Natural killer cell (primary cell): ENCODE data around the gene C1orf167. TPM values are rescaled to one million over a fixed set of nuclear protein-coding genes. Genes with fewer than 3 reads are reported as not detected.

Experiments used
- ATAC-seq, 3 donors: fragments of 150-1000 bp in 2 of 3; fragments of 200-7000 bp in 1 of 3; cut with Tn5 transposase; 1 replicate in 1 of 3; 2 replicates in 2 of 3; pipeline ENCODE4 v1.10.0; 2021; ENCODE audit warnings: mild to moderate bottlenecking in 2 of 3, moderate library complexity in 2 of 3
- DNase-seq, 2 donors: peaks; one replicate each; pipeline versions ENCODE4 v3.0.0 to v3.0.0-alpha.2; 2013 to 2021; ENCODE audit warnings: mixed read lengths in 1 of 2
- H3K27ac ChIP-seq: one replicate; pipeline ENCODE4 v1.5.1; 2013; ENCODE audit warnings: mild to moderate bottlenecking, low read length
- H3K27me3 ChIP-seq: one replicate; pipeline ENCODE4 v1.6.1; 2013; ENCODE audit warnings: low read length; ENCODE audit not compliant: control insufficient read depth, insufficient read depth
- H3K36me3 ChIP-seq: one replicate; pipeline ENCODE4 v1.6.1; 2013; ENCODE audit warnings: low read length; ENCODE audit not compliant: control insufficient read depth, insufficient read depth
- H3K4me1 ChIP-seq: one replicate; pipeline ENCODE4 v1.6.1; 2013; ENCODE audit warnings: low read length; ENCODE audit not compliant: control insufficient read depth, insufficient read depth
- H3K4me3 ChIP-seq: one replicate; pipeline ENCODE4 v1.5.1; 2013; ENCODE audit warnings: low read length
- H3K9me3 ChIP-seq: one replicate; pipeline ENCODE4 v1.6.1; 2013; ENCODE audit warnings: low read length; ENCODE audit not compliant: control insufficient read depth, insufficient read depth
- H3K27ac Mint-ChIP-seq, 2 donors: one replicate each; pipeline ENCODE4 v1.8.0; 2022; ENCODE audit warnings: mild to moderate bottlenecking in 2 of 2, mixed read lengths in 2 of 2, moderate library complexity in 1 of 2
- H3K27me3 Mint-ChIP-seq, 2 donors: one replicate each; pipeline ENCODE4 v1.8.0; 2022; ENCODE audit warnings: low read depth in 2 of 2, mixed read lengths in 2 of 2
- H3K36me3 Mint-ChIP-seq: one replicate; pipeline ENCODE4 v1.8.0; 2022; ENCODE audit warnings: mixed read lengths
- H3K4me1 Mint-ChIP-seq, 2 donors: one replicate each; pipeline ENCODE4 v1.8.0; 2022; ENCODE audit warnings: mixed read lengths in 2 of 2
- H3K4me3 Mint-ChIP-seq: one replicate; pipeline ENCODE4 v1.8.0; 2022; ENCODE audit warnings: mild to moderate bottlenecking, moderate library complexity, mixed read lengths
- H3K9me3 Mint-ChIP-seq, 2 donors: one replicate each; pipeline ENCODE4 v1.8.0; 2022; ENCODE audit warnings: mixed read lengths in 2 of 2
- WGBS: methylation state at CpG from one replicate; pipeline ENCODE4 v1.1.7; 2013; ENCODE audit warnings: missing lambda C conversion rate; ENCODE audit not compliant: insufficient coverage; 5-methylcytosine and 5-hydroxymethylcytosine counted together
- intact Hi-C: fragments of 100-400 bp; cut with micrococcal nuclease; formaldehyde crosslinking; loops from one replicate; pipeline ENCODE4 v1.14.2; 2022
- total RNA-seq, 4 donors: library from RNA; stranded (reverse); fragments of 120-200 nt in 1 of 4; gene quantifications; one replicate each; pipeline versions ENCODE4 v1.2.3 to v1.2.4, GENCODE V29; 2013 to 2022
- TF ChIP-seq, protein P1 (sequence below): fragments of 200-600 bp; IDR thresholded peaks from one replicate; pipeline ENCODE4 v1.8.0; 2022; ENCODE audit warnings: antibody characterized with exemption

Gene C1orf167
- total RNA-seq, 3 donors from 2014 or later (not counting 1 experiment from before 2014, with no cell fraction given): 0.15 TPM; not detected in 2

DNA sequence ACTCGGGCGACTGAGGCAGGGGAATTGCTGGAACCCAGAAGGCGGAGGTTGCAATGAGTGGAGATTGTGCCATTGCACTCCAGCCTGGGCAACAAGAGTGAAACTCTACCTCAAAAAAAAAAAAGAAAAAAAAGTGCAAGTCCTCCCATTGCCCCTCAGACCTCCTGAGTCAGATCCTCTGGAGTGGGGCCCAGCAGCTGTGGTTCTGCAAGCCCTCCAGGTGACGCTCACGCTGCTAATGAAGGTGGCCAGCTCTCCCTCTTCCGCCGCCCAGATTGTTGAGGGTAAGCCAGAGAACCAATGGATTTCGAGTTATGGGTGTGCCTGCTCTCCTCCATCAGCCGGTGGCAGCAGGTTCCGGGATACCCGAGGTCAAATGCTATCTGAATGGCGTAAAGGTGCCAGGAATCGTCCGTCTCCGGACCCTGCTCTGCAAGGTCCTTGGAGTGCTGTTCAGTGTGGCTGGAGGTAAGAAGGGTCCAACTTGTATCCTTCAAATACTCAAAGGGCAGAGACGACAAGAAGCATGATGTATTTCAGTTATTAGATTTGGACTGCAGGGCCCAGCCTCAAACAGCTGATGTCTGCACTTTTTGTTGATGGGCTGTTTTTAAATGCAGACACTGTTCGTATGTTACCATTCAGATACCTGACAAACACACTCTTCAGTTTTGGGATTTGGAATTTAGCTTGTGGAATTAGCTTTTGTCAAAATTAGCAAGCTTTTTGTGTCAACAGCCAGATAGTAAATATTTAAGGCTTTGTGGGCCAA lies 61.6 kb downstream of the C1orf167 start:
- DNase-seq (no peak), ATAC-seq (no peak)
- WGBS: 95% methylated on average over 16 of the region's 17 CpGs
- H3K9me3 ChIP-seq: no peaks in the 10 kb centered on the region
- intact Hi-C loops: no loop called here
- H3K27me3 ChIP-seq: no peaks in the 10 kb centered on the region
- no peaks in the 10 kb centered on the region for H3K4me1 ChIP-seq
- no peak overlapping the region for H3K4me3 Mint-ChIP-seq
- peaks cover 47% of the 10 kb centered on the region for H3K36me3 ChIP-seq
- H3K27ac ChIP-seq: no peak overlapping the region
- H3K4me3 ChIP-seq: no peak overlapping the region
- peaks cover 15% of the 10 kb centered on the region for H3K36me3 Mint-ChIP-seq
- H3K9me3 Mint-ChIP-seq: no peaks in the 10 kb centered on the region
- TF ChIP-seq, protein P1, sequence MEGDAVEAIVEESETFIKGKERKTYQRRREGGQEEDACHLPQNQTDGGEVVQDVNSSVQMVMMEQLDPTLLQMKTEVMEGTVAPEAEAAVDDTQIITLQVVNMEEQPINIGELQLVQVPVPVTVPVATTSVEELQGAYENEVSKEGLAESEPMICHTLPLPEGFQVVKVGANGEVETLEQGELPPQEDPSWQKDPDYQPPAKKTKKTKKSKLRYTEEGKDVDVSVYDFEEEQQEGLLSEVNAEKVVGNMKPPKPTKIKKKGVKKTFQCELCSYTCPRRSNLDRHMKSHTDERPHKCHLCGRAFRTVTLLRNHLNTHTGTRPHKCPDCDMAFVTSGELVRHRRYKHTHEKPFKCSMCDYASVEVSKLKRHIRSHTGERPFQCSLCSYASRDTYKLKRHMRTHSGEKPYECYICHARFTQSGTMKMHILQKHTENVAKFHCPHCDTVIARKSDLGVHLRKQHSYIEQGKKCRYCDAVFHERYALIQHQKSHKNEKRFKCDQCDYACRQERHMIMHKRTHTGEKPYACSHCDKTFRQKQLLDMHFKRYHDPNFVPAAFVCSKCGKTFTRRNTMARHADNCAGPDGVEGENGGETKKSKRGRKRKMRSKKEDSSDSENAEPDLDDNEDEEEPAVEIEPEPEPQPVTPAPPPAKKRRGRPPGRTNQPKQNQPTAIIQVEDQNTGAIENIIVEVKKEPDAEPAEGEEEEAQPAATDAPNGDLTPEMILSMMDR: no peak
- no peaks in the 10 kb centered on the region for H3K4me1 Mint-ChIP-seq
- H3K27ac Mint-ChIP-seq: no peak overlapping the region
- H3K27me3 Mint-ChIP-seq: no peaks in the 10 kb centered on the region

DNA sequence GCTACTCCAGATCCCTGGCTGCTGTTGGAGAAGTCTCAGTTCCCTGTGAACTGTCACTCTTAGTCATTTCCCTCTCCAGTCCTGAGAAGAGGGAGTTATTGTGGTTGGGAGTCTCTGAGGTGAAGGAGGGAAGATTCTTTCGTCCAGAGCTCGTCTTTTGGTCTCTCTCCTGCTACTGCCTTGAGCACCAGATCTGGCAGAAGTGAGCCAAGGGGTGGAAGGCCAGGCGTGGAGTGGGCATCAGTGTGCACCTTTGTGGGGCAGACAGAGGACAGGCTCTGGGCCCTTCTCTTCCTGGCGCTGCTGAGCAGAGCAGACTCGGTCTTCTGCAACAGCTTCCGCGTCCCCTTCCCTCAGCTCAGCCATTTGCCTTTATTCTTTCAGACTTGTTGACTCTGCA lies 63.1 kb downstream of the C1orf167 start:
- Histone ChIP-seq H3K27ac (no peak overlapping the region), H3K4me3 (no peak overlapping the region), H3K36me3 (peaks cover 53% of the 10 kb centered on the region), H3K9me3 (no peaks in the 10 kb centered on the region), H3K27me3 (no peaks in the 10 kb centered on the region), H3K4me1 (no peaks in the 10 kb centered on the region)
- Mint-ChIP-seq H3K9me3 (no peaks in the 10 kb centered on the region), H3K36me3 (peaks cover 8% of the 10 kb centered on the region), H3K4me3 (no peak overlapping the region), H3K4me1 (no peaks in the 10 kb centered on the region), H3K27ac (no peak overlapping the region), H3K27me3 (no peaks in the 10 kb centered on the region)
- intact Hi-C loops: no loop called here
- DNase-seq (no peak), ATAC-seq (no peak)
- TF ChIP-seq, protein P1: no peak
- WGBS: 97% methylated on average over 7 of the region's 7 CpGs

DNA sequence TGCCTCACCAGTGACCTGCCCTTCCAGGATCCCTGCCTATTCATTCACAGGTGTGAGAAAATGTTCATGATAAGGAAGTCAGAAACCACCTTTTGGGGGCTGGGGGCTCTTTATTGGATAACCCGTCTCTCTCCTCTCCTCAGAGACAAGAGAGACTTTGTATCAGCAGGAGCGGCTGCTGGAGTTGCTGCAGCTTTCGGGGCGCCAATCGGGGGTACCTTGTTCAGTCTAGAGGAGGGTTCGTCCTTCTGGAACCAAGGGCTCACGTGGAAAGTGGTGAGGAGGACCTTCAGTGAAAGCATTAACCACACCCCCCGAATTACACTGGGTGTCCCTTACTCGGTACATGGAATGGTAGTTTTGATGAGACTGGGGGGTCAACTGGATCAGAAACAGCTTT lies 65.0 kb downstream of the C1orf167 start:
- intact Hi-C loops: no loop called here
- H3K36me3 Mint-ChIP-seq: peaks cover 1% of the 10 kb centered on the region
- no peaks in the 10 kb centered on the region for H3K9me3 Mint-ChIP-seq
- ATAC-seq (no peak), DNase-seq (no peak)
- H3K36me3 ChIP-seq: peaks cover 51% of the 10 kb centered on the region
- no peak overlapping the region for H3K27ac ChIP-seq
- no peaks in the 10 kb centered on the region for H3K4me1 Mint-ChIP-seq
- no peak overlapping the region for H3K27ac Mint-ChIP-seq
- H3K4me1 ChIP-seq: no peaks in the 10 kb centered on the region
- 97% methylated on average over 8 of the region's 9 CpGs for whole genome bisulfite sequencing
- TF ChIP-seq, protein P1: no peak
- H3K4me3 ChIP-seq: no peak overlapping the region
- H3K4me3 Mint-ChIP-seq: no peak overlapping the region
- H3K27me3 ChIP-seq: no peaks in the 10 kb centered on the region
- no peaks in the 10 kb centered on the region for H3K27me3 Mint-ChIP-seq
- H3K9me3 ChIP-seq: no peaks in the 10 kb centered on the region

DNA sequence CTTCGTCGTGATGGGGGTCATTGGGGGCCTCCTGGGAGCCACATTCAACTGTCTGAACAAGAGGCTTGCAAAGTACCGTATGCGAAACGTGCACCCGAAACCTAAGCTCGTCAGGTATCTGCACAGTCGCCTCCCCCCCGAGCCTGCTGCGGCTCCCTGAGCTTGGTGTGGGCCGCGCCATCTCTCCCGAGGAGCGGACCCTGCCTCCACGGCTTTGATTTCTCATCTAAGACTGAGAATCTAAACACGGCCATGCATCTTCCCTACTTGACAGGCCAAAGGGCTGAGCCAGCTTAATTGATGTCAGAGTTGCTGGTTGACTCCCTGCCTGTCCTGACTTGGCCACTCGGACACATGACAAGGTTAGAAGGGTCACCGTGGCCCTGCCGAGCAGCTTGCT lies 66.5 kb downstream of the C1orf167 start:
- 97% methylated on average over 19 of the region's 19 CpGs for WGBS
- H3K27ac ChIP-seq: no peak overlapping the region
- H3K27me3 ChIP-seq: no peaks in the 10 kb centered on the region
- Mint-ChIP-seq H3K9me3 (no peaks in the 10 kb centered on the region), H3K4me1 (no peaks in the 10 kb centered on the region), H3K27ac (no peak overlapping the region), H3K4me3 (no peak overlapping the region), H3K36me3 (no peaks in the 10 kb centered on the region), H3K27me3 (no peaks in the 10 kb centered on the region)
- no peaks in the 10 kb centered on the region for H3K9me3 ChIP-seq
- H3K36me3 ChIP-seq: peaks cover 53% of the 10 kb centered on the region
- no peak overlapping the region for H3K4me3 ChIP-seq
- TF ChIP-seq, protein P1: no peak
- intact Hi-C loops: no loop called here
- DNase-seq (no peak), ATAC-seq (no peak)
- no peaks in the 10 kb centered on the region for H3K4me1 ChIP-seq
